ENCODE results near the gene URGCP.

URGCP gene

GRCh38 chr7:43891069-43891955 lies 15.1 kb downstream of the URGCP start:
- peaks cover 2% of the 10 kb centered on the region for H3K4me1 ChIP-seq (ENCODE audit: control insufficient read depth, insufficient read depth, low read depth, low read length)
- no peaks in the 10 kb centered on the region for H3K9me3 ChIP-seq (ENCODE audit: control insufficient read depth, low read length)
- no peak overlapping the region for H2BK15ac ChIP-seq (ENCODE audit: low read depth, poor library complexity, severe bottlenecking)
- H2BK5ac ChIP-seq (ENCODE audit: low read depth, low read length, poor library complexity, severe bottlenecking) = no peak overlapping the region
- DNase-seq = no peak
- H3K27ac ChIP-seq (ENCODE audit: low read length, poor library complexity, severe bottlenecking) = no peak overlapping the region
- no peak overlapping the region for H3K14ac ChIP-seq (ENCODE audit: low read length in 2 of 2)
- no peaks in the 10 kb centered on the region for H3K27me3 ChIP-seq (ENCODE audit: control insufficient read depth in 1 of 2, insufficient read depth in 1 of 2, low read length in 2 of 2)
- H3K36me3 ChIP-seq (ENCODE audit: control insufficient read depth in 1 of 2, insufficient read depth in 2 of 2, low read depth in 1 of 2, low read length in 2 of 2) = peaks cover 0 to 22% of the 10 kb centered on the region in 2 experiments
- no peak overlapping the region for H4K8ac ChIP-seq (ENCODE audit: low read length)
- no peak overlapping the region for H4K91ac ChIP-seq (ENCODE audit: low read length)
- 98% methylated on average over 12 of the region's 12 CpGs for WGBS
- H2AK5ac ChIP-seq (ENCODE audit: low read length, severe bottlenecking) = no peak overlapping the region
- H3K23ac ChIP-seq (ENCODE audit: low read length in 2 of 2) = no peak overlapping the region
- H2BK12ac ChIP-seq (ENCODE audit: low read length in 2 of 2) = no peak overlapping the region
- H3K4me3 ChIP-seq (ENCODE audit: insufficient read depth in 1 of 2, low read depth in 1 of 2, low read length in 2 of 2) = no peak overlapping the region
- peaks cover 26% of the 10 kb centered on the region for H3K79me1 ChIP-seq (replicated peaks; ENCODE audit: low read length, poor library complexity, severe bottlenecking)
- H3K4ac ChIP-seq (ENCODE audit: low read depth in 1 of 2, low read length in 2 of 2) = no peak overlapping the region
- H3K18ac ChIP-seq (ENCODE audit: low read depth in 1 of 2, low read length in 2 of 2) = no peak overlapping the region
- H2BK120ac ChIP-seq (ENCODE audit: low read depth, low read length) = no peak overlapping the region
- no peak overlapping the region for H3K4me2 ChIP-seq (ENCODE audit: low read length, poor library complexity, severe bottlenecking)
- H3K9ac ChIP-seq (ENCODE audit: low read length) = no peak overlapping the region
- no peak overlapping the region for H2AFZ ChIP-seq (ENCODE audit: low read depth, low read length)

GRCh38 chr7:43890468-43890867 lies 15.9 kb downstream of the URGCP start:
- no peak overlapping the region for H3K14ac ChIP-seq (ENCODE audit: low read length in 2 of 2)
- no peak overlapping the region for H2AFZ ChIP-seq (ENCODE audit: low read depth, low read length)
- peaks cover 4 to 25% of the 10 kb centered on the region in 2 experiments for H3K36me3 ChIP-seq (ENCODE audit: control insufficient read depth in 1 of 2, insufficient read depth in 2 of 2, low read depth in 1 of 2, low read length in 2 of 2)
- H4K91ac ChIP-seq (ENCODE audit: low read length) = no peak overlapping the region
- no peak overlapping the region for H3K27ac ChIP-seq (ENCODE audit: low read length, poor library complexity, severe bottlenecking)
- H3K4me1 ChIP-seq (ENCODE audit: control insufficient read depth, insufficient read depth, low read depth, low read length) = peaks cover 2% of the 10 kb centered on the region
- no peak overlapping the region for H4K8ac ChIP-seq (ENCODE audit: low read length)
- no peak for DNase-seq
- H3K4me3 ChIP-seq (ENCODE audit: insufficient read depth in 1 of 2, low read depth in 1 of 2, low read length in 2 of 2) = no peak overlapping the region
- H3K9ac ChIP-seq (ENCODE audit: low read length) = no peak overlapping the region
- H3K79me1 ChIP-seq (replicated peaks; ENCODE audit: low read length, poor library complexity, severe bottlenecking) = peaks cover 31% of the 10 kb centered on the region
- H2BK12ac ChIP-seq (ENCODE audit: low read length in 2 of 2) = no peak overlapping the region
- 94% methylated on average over 3 of the region's 6 CpGs for WGBS
- no peak overlapping the region for H2BK15ac ChIP-seq (ENCODE audit: low read depth, poor library complexity, severe bottlenecking)
- H3K9me3 ChIP-seq (ENCODE audit: control insufficient read depth, low read length) = no peaks in the 10 kb centered on the region
- H3K23ac ChIP-seq (ENCODE audit: low read length in 2 of 2) = no peak overlapping the region
- no peak overlapping the region for H3K18ac ChIP-seq (ENCODE audit: low read depth in 1 of 2, low read length in 2 of 2)
- no peak overlapping the region for H2BK5ac ChIP-seq (ENCODE audit: low read depth, low read length, poor library complexity, severe bottlenecking)
- no peak overlapping the region for H2AK5ac ChIP-seq (ENCODE audit: low read length, severe bottlenecking)
- H2BK120ac ChIP-seq (ENCODE audit: low read depth, low read length) = no peak overlapping the region
- no peak overlapping the region for H3K4me2 ChIP-seq (ENCODE audit: low read length, poor library complexity, severe bottlenecking)
- no peak overlapping the region for H3K4ac ChIP-seq (ENCODE audit: low read depth in 1 of 2, low read length in 2 of 2)
- no peaks in the 10 kb centered on the region for H3K27me3 ChIP-seq (ENCODE audit: control insufficient read depth in 1 of 2, insufficient read depth in 1 of 2, low read length in 2 of 2)

GRCh38 chr7:43888993-43889945 lies 17.1 kb downstream of the URGCP start:
- Histone ChIP-seq H3K14ac (ENCODE audit: low read length in 2 of 2) (no peak overlapping the region), H3K4me3 (ENCODE audit: insufficient read depth in 1 of 2, low read depth in 1 of 2, low read length in 2 of 2) (peak overlapping the region in 1 of 2 experiments; percentile 38), H3K27me3 (ENCODE audit: control insufficient read depth in 1 of 2, insufficient read depth in 1 of 2, low read length in 2 of 2) (no peaks in the 10 kb centered on the region), H4K91ac (ENCODE audit: low read length) (no peak overlapping the region), H3K9me3 (ENCODE audit: control insufficient read depth, low read length) (no peaks in the 10 kb centered on the region), H4K8ac (ENCODE audit: low read length) (no peak overlapping the region), H3K27ac (ENCODE audit: low read length, poor library complexity, severe bottlenecking) (no peak overlapping the region), H2BK15ac (ENCODE audit: low read depth, poor library complexity, severe bottlenecking) (no peak overlapping the region), H3K18ac (ENCODE audit: low read depth in 1 of 2, low read length in 2 of 2) (no peak overlapping the region), H2BK12ac (ENCODE audit: low read length in 2 of 2) (no peak overlapping the region), H3K4me2 (ENCODE audit: low read length, poor library complexity, severe bottlenecking) (no peak overlapping the region), H3K4ac (ENCODE audit: low read depth in 1 of 2, low read length in 2 of 2) (no peak overlapping the region), H2AFZ (ENCODE audit: low read depth, low read length) (no peak overlapping the region), H3K4me1 (ENCODE audit: control insufficient read depth, insufficient read depth, low read depth, low read length) (peaks cover 2% of the 10 kb centered on the region), H2BK120ac (ENCODE audit: low read depth, low read length) (no peak overlapping the region), H3K9ac (ENCODE audit: low read length) (peak overlapping the region; percentile 13), H3K79me1 (replicated peaks; ENCODE audit: low read length, poor library complexity, severe bottlenecking) (peaks cover 30% of the 10 kb centered on the region), H3K23ac (ENCODE audit: low read length in 2 of 2) (no peak overlapping the region), H3K36me3 (ENCODE audit: control insufficient read depth in 1 of 2, insufficient read depth in 2 of 2, low read depth in 1 of 2, low read length in 2 of 2) (peaks cover 7 to 27% of the 10 kb centered on the region in 2 experiments), H2AK5ac (ENCODE audit: low read length, severe bottlenecking) (no peak overlapping the region), H2BK5ac (ENCODE audit: low read depth, low read length, poor library complexity, severe bottlenecking) (no peak overlapping the region)
- DNase-seq = peak; percentile 39
- 88% methylated on average over 6 of the region's 7 CpGs for WGBS

- H3K18ac ChIP-seq (ENCODE audit: low read depth in 1 of 2, low read length in 2 of 2) = no peak overlapping the region
- H4K91ac ChIP-seq (ENCODE audit: low read length) = no peak overlapping the region
- H2BK5ac ChIP-seq (ENCODE audit: low read depth, low read length, poor library complexity, severe bottlenecking) = no peak overlapping the region
- no peak overlapping the region for H2BK120ac ChIP-seq (ENCODE audit: low read depth, low read length)
- H3K79me1 ChIP-seq (replicated peaks; ENCODE audit: low read length, poor library complexity, severe bottlenecking) = peaks cover 18% of the 10 kb centered on the region
- H3K9ac ChIP-seq (ENCODE audit: low read length) = no peak overlapping the region
- no peak overlapping the region for H3K27ac ChIP-seq (ENCODE audit: low read length, poor library complexity, severe bottlenecking)
- H3K4me1 ChIP-seq (ENCODE audit: control insufficient read depth, insufficient read depth, low read depth, low read length) = peaks cover 5% of the 10 kb centered on the region
- no peak overlapping the region for H3K14ac ChIP-seq (ENCODE audit: low read length in 2 of 2)
- H3K36me3 ChIP-seq (ENCODE audit: control insufficient read depth in 1 of 2, insufficient read depth in 2 of 2, low read depth in 1 of 2, low read length in 2 of 2) = peaks cover 17 to 60% of the 10 kb centered on the region in 2 experiments
- no peak overlapping the region for H4K8ac ChIP-seq (ENCODE audit: low read length)
- no peak overlapping the region for H2AK5ac ChIP-seq (ENCODE audit: low read length, severe bottlenecking)
- no peak overlapping the region for H2BK12ac ChIP-seq (ENCODE audit: low read length in 2 of 2)
- H3K9me3 ChIP-seq (ENCODE audit: control insufficient read depth, low read length) = no peaks in the 10 kb centered on the region
- no peak for DNase-seq
- H2AFZ ChIP-seq (ENCODE audit: low read depth, low read length) = no peak overlapping the region
- 95% methylated on average over 3 of the region's 4 CpGs for WGBS
- no peak overlapping the region for H3K23ac ChIP-seq (ENCODE audit: low read length in 2 of 2)
- H3K4ac ChIP-seq (ENCODE audit: low read depth in 1 of 2, low read length in 2 of 2) = no peak overlapping the region
- no peak overlapping the region for H3K4me3 ChIP-seq (ENCODE audit: insufficient read depth in 1 of 2, low read depth in 1 of 2, low read length in 2 of 2)
- no peak overlapping the region for H3K4me2 ChIP-seq (ENCODE audit: low read length, poor library complexity, severe bottlenecking)
- no peaks in the 10 kb centered on the region for H3K27me3 ChIP-seq (ENCODE audit: control insufficient read depth in 1 of 2, insufficient read depth in 1 of 2, low read length in 2 of 2)
- no peak overlapping the region for H2BK15ac ChIP-seq (ENCODE audit: low read depth, poor library complexity, severe bottlenecking)
These were observed 21.8 kb downstream of the URGCP start for GRCh38 chr7:43884617-43885016.

Data from mesenchymal stem cell (in vitro differentiated cells and primary cell).